Naive thymus-derived CD8-positive, alpha-beta T cell (primary cell): ENCODE data around the gene ZNF627. TPM values are rescaled to one million over a fixed set of nuclear protein-coding genes. Genes with fewer than 3 reads are reported as not detected.
"Not testable (repeated sequence)": the region's sequence is repeated elsewhere in the genome, so short reads cannot be mapped to it uniquely, and the experiment has no call there.

Source experiments
- ATAC-seq, 2 donors: fragments of 150-1000 bp; cut with Tn5 transposase in 1 of 2; sonication (Bioruptor Pico), chemical (Tn5 transposase) in 1 of 2; 1 replicate in 1 of 2; 2 replicates in 1 of 2; pipeline ENCODE4 v1.10.0; 2021; ENCODE audit warnings: mild to moderate bottlenecking in 2 of 2, moderate library complexity in 2 of 2
- POLR2A ChIA-PET: fragments of 350-600 bp; sonication (Branson Sonifier 250); formaldehyde crosslinking; loops from one replicate; lab custom pipeline; 2021; ENCODE audit warnings: antibody characterized with exemption; lab: Charles Lee
- DNase-seq, 10 donors: peaks; one replicate each; pipeline versions ENCODE4 v3.0.0 to v3.0.0-alpha.2; 2020 to 2022
- H3K27ac Mint-ChIP-seq, 10 donors: one replicate each; pipeline ENCODE4 v1.8.0; 2020 to 2022; ENCODE audit warnings: mild to moderate bottlenecking in 10 of 10, mixed read lengths in 10 of 10, moderate library complexity in 4 of 10, inconsistent platforms in 1 of 10
- H3K27me3 Mint-ChIP-seq, 5 donors: one replicate each; pipeline ENCODE4 v1.8.0; 2021 to 2022; ENCODE audit warnings: mixed read lengths in 5 of 5
- H3K36me3 Mint-ChIP-seq, 3 donors: one replicate each; pipeline ENCODE4 v1.8.0; 2020 to 2022; ENCODE audit warnings: mixed read lengths in 3 of 3, mild to moderate bottlenecking in 2 of 3, inconsistent platforms in 1 of 3
- H3K4me1 Mint-ChIP-seq, 4 donors: one replicate each; pipeline ENCODE4 v1.8.0; 2021 to 2022; ENCODE audit warnings: mixed read lengths in 4 of 4
- H3K4me3 Mint-ChIP-seq, 10 donors: one replicate each; pipeline ENCODE4 v1.8.0; 2020 to 2022; ENCODE audit warnings: mild to moderate bottlenecking in 10 of 10, mixed read lengths in 10 of 10, moderate library complexity in 6 of 10, inconsistent platforms in 1 of 10
- H3K9me3 Mint-ChIP-seq, 9 donors: one replicate each; pipeline ENCODE4 v1.8.0; 2020 to 2022; ENCODE audit warnings: mixed read lengths in 9 of 9, mild to moderate bottlenecking in 3 of 9, inconsistent platforms in 1 of 9, moderate library complexity in 1 of 9
- polyA plus RNA-seq, 3 donors: library from polyadenylated mRNA; unstranded; fragments of 300-500 nt; fragmentation: Illumina TruSeq; gene quantifications; one replicate each; pipeline ENCODE4 v1.2.3, GENCODE V29; 2021
- total RNA-seq, 8 experiments: library from RNA in 2 of 8; stranded (reverse) in 2 of 8; gene quantifications; one replicate each; pipeline ENCODE4 v1.2.3 and lab custom pipeline; 2021 to 2026

The ZNF627 gene
- total and polyA plus RNA-seq, 5 experiments from 2014 or later: 7.7 to 17.5 (median 11.9) TPM

- DNase-seq: peak; percentile 90 to 98 (median 96)
- peak; percentile 92 to 93 for ATAC-seq
- H3K4me3 Mint-ChIP-seq: peak within 1 kb of the TSS; percentile 92 to 100 (median 96)
- POLR2A ChIA-PET: interaction anchor here (0.6 to 4.3 kb wide), 17 partner anchors 9 to 991 kb away, joined by 3 to 44 read pairs (median 3); partner anchors contain the start of genes ACP5, ECSIT, SWSAP1 and ZNF627
- no peaks in the 10 kb centered on the region for H3K9me3 Mint-ChIP-seq
- peak within 1 kb of the TSS; percentile 89 to 99 (median 96) for H3K27ac Mint-ChIP-seq
- H3K36me3 Mint-ChIP-seq: peaks cover 0 to 17% (median 0%) of the 10 kb centered on the region in 3 donors
- H3K4me1 Mint-ChIP-seq: peaks cover 22 to 60% (median 54%) of the 10 kb centered on the region in 4 donors
- H3K27me3 Mint-ChIP-seq: no peaks in the 10 kb centered on the region
These were observed 38.1 kb upstream of the ZNF627 start, which contains the start of gene ELOF1 for GRCh38 chr19:11558881-11559828. Gene ELOF1 (minus strand): TSS chr19:11559230. CDS start chr19:11554347, 4,883 bp downstream.

- DNase-seq (peak in 9 of 10 donors; percentile 49 to 87 (median 70)), ATAC-seq (peak; percentile 52 to 63)
- no peaks in the 10 kb centered on the region for H3K27me3 Mint-ChIP-seq
- peak overlapping the region; percentile 46 to 96 (median 90) for H3K27ac Mint-ChIP-seq
- H3K36me3 Mint-ChIP-seq: peaks cover 0 to 13% (median 0%) of the 10 kb centered on the region in 3 donors
- H3K4me1 Mint-ChIP-seq: peaks cover 19 to 58% (median 49%) of the 10 kb centered on the region in 4 donors
- H3K4me3 Mint-ChIP-seq: peak overlapping the region; percentile 65 to 94 (median 85)
- no peaks in the 10 kb centered on the region for H3K9me3 Mint-ChIP-seq
- POLR2A ChIA-PET: interaction anchor here (0.9 to 4.3 kb wide), 4 partner anchors 20 to 186 kb away, joined by 3 to 44 read pairs (median 12); partner anchors contain the start of genes ACP5, ECSIT and SWSAP1
These were observed 36.8 kb upstream of the ZNF627 start for GRCh38 chr19:11560404-11561051.

- Mint-ChIP-seq H3K4me3 (no peak overlapping the region), H3K9me3 (no peaks in the 10 kb centered on the region), H3K4me1 (peaks cover 7 to 43% (median 23%) of the 10 kb centered on the region in 4 donors), H3K27me3 (no peaks in the 10 kb centered on the region), H3K36me3 (peaks cover 0 to 5% (median 0%) of the 10 kb centered on the region in 3 donors), H3K27ac (peak overlapping the region in 4 of 10 donors; percentile 22 to 59 (median 38))
- POLR2A ChIA-PET: interaction anchor here (0.7 to 0.8 kb wide), 3 partner anchors 25 to 35 kb away, joined by 3 to 4 read pairs (median 4); partner anchors contain the start of gene ECSIT
- DNase-seq (no peak), ATAC-seq (no peak)
These were observed 33.8 kb upstream of the ZNF627 start for GRCh38 chr19:11563532-11563931.

GRCh38 chr19:11564082-11564807, 33.0 kb upstream of the ZNF627 start:
- peaks cover 5 to 44% (median 18%) of the 10 kb centered on the region in 4 donors for H3K4me1 Mint-ChIP-seq
- H3K4me3 Mint-ChIP-seq, ATAC-seq, H3K27ac Mint-ChIP-seq, H3K27me3 Mint-ChIP-seq, H3K9me3 Mint-ChIP-seq, DNase-seq, H3K36me3 Mint-ChIP-seq: not testable (repeated sequence)
- POLR2A ChIA-PET: interaction anchor here (0.7 to 0.8 kb wide), 2 partner anchors 29 to 35 kb away, joined by 3 to 4 read pairs; partner anchors contain the start of gene ECSIT

GRCh38 chr19:11565649-11565980, 31.7 kb upstream of the ZNF627 start:
- POLR2A ChIA-PET, H3K4me3 Mint-ChIP-seq, H3K36me3 Mint-ChIP-seq, ATAC-seq, DNase-seq, H3K27ac Mint-ChIP-seq, H3K27me3 Mint-ChIP-seq, H3K9me3 Mint-ChIP-seq: not testable (repeated sequence)
- peaks cover 0 to 42% (median 9%) of the 10 kb centered on the region in 4 donors for H3K4me1 Mint-ChIP-seq

GRCh38 chr19:11566164-11566563, 31.1 kb upstream of the ZNF627 start:
- ATAC-seq (no peak), DNase-seq (no peak)
- peaks cover 0 to 5% (median 0%) of the 10 kb centered on the region in 3 donors for H3K36me3 Mint-ChIP-seq
- H3K27me3 Mint-ChIP-seq: no peaks in the 10 kb centered on the region
- peak overlapping the region in 1 of 10 donors; percentile 30 for H3K4me3 Mint-ChIP-seq
- POLR2A ChIA-PET: no interaction called here
- no peaks in the 10 kb centered on the region for H3K9me3 Mint-ChIP-seq
- peak overlapping the region in 1 of 10 donors; percentile 49 for H3K27ac Mint-ChIP-seq
- H3K4me1 Mint-ChIP-seq: peaks cover 0 to 38% (median 5%) of the 10 kb centered on the region in 4 donors

- Mint-ChIP-seq H3K4me1 (peaks cover 0 to 29% (median 3%) of the 10 kb centered on the region in 4 donors), H3K36me3 (peaks cover 0 to 2% (median 0%) of the 10 kb centered on the region in 3 donors), H3K27me3 (no peaks in the 10 kb centered on the region), H3K4me3 (no peak overlapping the region), H3K9me3 (no peaks in the 10 kb centered on the region), H3K27ac (peak overlapping the region in 2 of 10 donors; percentile 19 to 73)
- no peak for DNase-seq
- ATAC-seq: no peak
- POLR2A ChIA-PET: interaction anchor here (0.7 kb wide), 1 partner anchor 1235 kb away, joined by 4 read pairs; no protein-coding TSS in a partner anchor
These were observed 27.2 kb upstream of the ZNF627 start for GRCh38 chr19:11570039-11570462.

- Mint-ChIP-seq H3K4me1 (peaks cover 4 to 39% (median 15%) of the 10 kb centered on the region in 4 donors), H3K27ac (peak overlapping the region in 2 of 10 donors; percentile 19 to 50)
- H3K36me3 Mint-ChIP-seq, POLR2A ChIA-PET, ATAC-seq, H3K27me3 Mint-ChIP-seq, H3K9me3 Mint-ChIP-seq, DNase-seq, H3K4me3 Mint-ChIP-seq: not testable (repeated sequence)
These were observed 23.9 kb upstream of the ZNF627 start for GRCh38 chr19:11573354-11573753.

GRCh38 chr19:11573763-11574162, 23.5 kb upstream of the ZNF627 start:
- H3K4me3 Mint-ChIP-seq, H3K36me3 Mint-ChIP-seq, H3K9me3 Mint-ChIP-seq, POLR2A ChIA-PET, DNase-seq, ATAC-seq, H3K27me3 Mint-ChIP-seq: not testable (repeated sequence)
- Mint-ChIP-seq H3K4me1 (peaks cover 4 to 38% (median 16%) of the 10 kb centered on the region in 4 donors), H3K27ac (peak overlapping the region in 1 of 10 donors; percentile 19)

- no peak overlapping the region for H3K4me3 Mint-ChIP-seq
- POLR2A ChIA-PET: no interaction called here
- peaks cover 6 to 35% (median 16%) of the 10 kb centered on the region in 4 donors for H3K4me1 Mint-ChIP-seq
- no peaks in the 10 kb centered on the region for H3K9me3 Mint-ChIP-seq
- H3K36me3 Mint-ChIP-seq: peaks cover 0 to 4% (median 2%) of the 10 kb centered on the region in 3 donors
- no peaks in the 10 kb centered on the region for H3K27me3 Mint-ChIP-seq
- DNase-seq (no peak), ATAC-seq (no peak)
- H3K27ac Mint-ChIP-seq: peak overlapping the region in 7 of 10 donors; percentile 4 to 84 (median 59)
These were observed 22.6 kb upstream of the ZNF627 start for GRCh38 chr19:11574689-11575088.

GRCh38 chr19:11576227-11576626, 21.1 kb upstream of the ZNF627 start:
- DNase-seq (no peak), ATAC-seq (no peak)
- peaks cover 0 to 4% (median 2%) of the 10 kb centered on the region in 3 donors for H3K36me3 Mint-ChIP-seq
- POLR2A ChIA-PET: interaction anchor here (0.6 kb wide), 1 partner anchor 7 kb away, joined by 3 read pairs; no protein-coding TSS in a partner anchor
- peak overlapping the region in 1 of 10 donors; percentile 72 for H3K4me3 Mint-ChIP-seq
- H3K4me1 Mint-ChIP-seq: peaks cover 10 to 43% (median 24%) of the 10 kb centered on the region in 4 donors
- peak overlapping the region in 6 of 10 donors; percentile 38 to 94 (median 82) for H3K27ac Mint-ChIP-seq
- no peaks in the 10 kb centered on the region for H3K27me3 Mint-ChIP-seq
- H3K9me3 Mint-ChIP-seq: no peaks in the 10 kb centered on the region
